ENCODE data around the gene RBMS3.

GRCh38 chr3:29240248-29240647, 40.6 kb upstream of the RBMS3 start:
- TF ChIP-seq FOXM1 (IDR thresholded peaks at IDR 0.05; ENCODE audit: borderline replicate concordance) (no peak), ELF4 (IDR thresholded peaks at IDR 0.05) (no peak), TARDBP (IDR thresholded peaks at IDR 0.05) (no peak)

Measured in HEK293T (cell line).